Ishikawa (cell line): ENCODE results near the gene P2RY12.

Experiments
- CEBPB ChIP-seq: IDR thresholded peaks from 2 replicates; pipeline ENCODE4 v1.6.1; 2012
- EGR1 ChIP-seq: IDR thresholded peaks from 2 replicates; pipeline ENCODE4 v1.6.1; 2012
- EP300 ChIP-seq: IDR thresholded peaks from 2 replicates; pipeline ENCODE4 v1.6.1; 2012; ENCODE audit warnings: borderline replicate concordance
- FOXM1 ChIP-seq: IDR thresholded peaks from 2 replicates; pipeline ENCODE4 v1.6.1; 2012; ENCODE audit warnings: low read depth, borderline replicate concordance
- TCF12 ChIP-seq: IDR thresholded peaks from 2 replicates; pipeline ENCODE4 v1.6.1; 2012; ENCODE audit warnings: low read depth
- TF ChIP-seq, protein P1 (sequence below): IDR thresholded peaks from 2 replicates; pipeline ENCODE4 v1.6.1; 2012; ENCODE audit warnings: low read depth, mild to moderate bottlenecking

DNA sequence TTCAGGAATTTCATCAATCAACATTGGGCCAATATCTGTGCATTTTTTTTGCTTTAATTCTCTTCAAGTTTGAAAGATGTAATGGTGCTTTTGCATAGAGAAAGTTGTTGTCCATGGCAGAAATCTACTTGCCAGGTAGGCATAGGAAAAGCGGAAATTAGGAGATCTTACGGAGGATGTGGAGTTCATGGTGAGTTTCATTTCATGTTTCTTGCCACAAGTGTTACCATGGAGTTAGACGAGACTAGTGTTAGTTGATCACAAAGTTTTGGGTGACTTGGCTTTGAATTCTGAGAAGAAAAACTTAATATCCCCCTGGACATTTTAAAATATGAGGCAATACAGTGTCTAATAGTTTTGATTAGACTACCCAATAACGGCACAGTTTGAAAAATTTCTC is 54.2 kb downstream of the P2RY12 start:
- no peak for TF ChIP-seq EGR1
- TF ChIP-seq, protein P1, sequence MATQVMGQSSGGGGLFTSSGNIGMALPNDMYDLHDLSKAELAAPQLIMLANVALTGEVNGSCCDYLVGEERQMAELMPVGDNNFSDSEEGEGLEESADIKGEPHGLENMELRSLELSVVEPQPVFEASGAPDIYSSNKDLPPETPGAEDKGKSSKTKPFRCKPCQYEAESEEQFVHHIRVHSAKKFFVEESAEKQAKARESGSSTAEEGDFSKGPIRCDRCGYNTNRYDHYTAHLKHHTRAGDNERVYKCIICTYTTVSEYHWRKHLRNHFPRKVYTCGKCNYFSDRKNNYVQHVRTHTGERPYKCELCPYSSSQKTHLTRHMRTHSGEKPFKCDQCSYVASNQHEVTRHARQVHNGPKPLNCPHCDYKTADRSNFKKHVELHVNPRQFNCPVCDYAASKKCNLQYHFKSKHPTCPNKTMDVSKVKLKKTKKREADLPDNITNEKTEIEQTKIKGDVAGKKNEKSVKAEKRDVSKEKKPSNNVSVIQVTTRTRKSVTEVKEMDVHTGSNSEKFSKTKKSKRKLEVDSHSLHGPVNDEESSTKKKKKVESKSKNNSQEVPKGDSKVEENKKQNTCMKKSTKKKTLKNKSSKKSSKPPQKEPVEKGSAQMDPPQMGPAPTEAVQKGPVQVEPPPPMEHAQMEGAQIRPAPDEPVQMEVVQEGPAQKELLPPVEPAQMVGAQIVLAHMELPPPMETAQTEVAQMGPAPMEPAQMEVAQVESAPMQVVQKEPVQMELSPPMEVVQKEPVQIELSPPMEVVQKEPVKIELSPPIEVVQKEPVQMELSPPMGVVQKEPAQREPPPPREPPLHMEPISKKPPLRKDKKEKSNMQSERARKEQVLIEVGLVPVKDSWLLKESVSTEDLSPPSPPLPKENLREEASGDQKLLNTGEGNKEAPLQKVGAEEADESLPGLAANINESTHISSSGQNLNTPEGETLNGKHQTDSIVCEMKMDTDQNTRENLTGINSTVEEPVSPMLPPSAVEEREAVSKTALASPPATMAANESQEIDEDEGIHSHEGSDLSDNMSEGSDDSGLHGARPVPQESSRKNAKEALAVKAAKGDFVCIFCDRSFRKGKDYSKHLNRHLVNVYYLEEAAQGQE = no peak
- TF ChIP-seq FOXM1 = no peak
- no peak for TF ChIP-seq EP300
- TF ChIP-seq TCF12 = no peak
- TF ChIP-seq CEBPB = no peak
